SK-N-SH treated with all-trans-retinoic acid at 6 μM for 48 hours (cell line): ENCODE data around the gene CDK14.

Experiments used
- TCF4 ChIP-seq: fragments of 250-450 bp; sonication (Bioruptor Pico); IDR thresholded peaks from 2 replicates; pipeline ENCODE4 v1.8.0; 2021; ENCODE audit warnings: mild to moderate bottlenecking, moderate library complexity, borderline replicate concordance
- ZNF70 ChIP-seq: fragments of 450-650 bp; formaldehyde crosslinking; IDR thresholded peaks from 2 replicates; pipeline ENCODE4 v1.5.0; 2020; ENCODE audit warnings: mild to moderate bottlenecking, moderate library complexity

- TF ChIP-seq TCF4 (CRISPR knock-in tag): no peak
- TF ChIP-seq ZNF70 (CRISPR knock-in tag): no peak
Measured at GRCh38 chr7:90720984-90721760, 125.1 kb downstream of the CDK14 start.
